T-helper 2 cell treated with Interferon-gamma antibody and Interleukin-4, amounts not matched to agents 5 μg/mL and 100 μg/mL, for 36 hours (primary cell): ENCODE results near the gene SLC25A11.
A peak's percentile ranks its signal among the peaks of the same experiment; 100 is the strongest.

Experiments
- DNase-seq: peaks from one replicate; pipeline ENCODE4 v3.0.0; 2021; ENCODE audit warnings: low spot score
- H3K27ac Mint-ChIP-seq: one replicate; pipeline ENCODE4 v1.8.0; 2021; ENCODE audit warnings: mild to moderate bottlenecking, mixed read lengths
- H3K27me3 Mint-ChIP-seq: one replicate; pipeline ENCODE4 v1.8.0; 2021; ENCODE audit warnings: low read depth, mixed read lengths
- H3K36me3 Mint-ChIP-seq: one replicate; pipeline ENCODE4 v1.8.0; 2021; ENCODE audit warnings: low read depth, mixed read lengths
- H3K4me1 Mint-ChIP-seq: one replicate; pipeline ENCODE4 v1.8.0; 2021; ENCODE audit warnings: low read depth, mixed read lengths
- H3K4me3 Mint-ChIP-seq: one replicate; pipeline ENCODE4 v1.8.0; 2022; ENCODE audit warnings: mild to moderate bottlenecking, moderate library complexity, mixed read lengths
- H3K9me3 Mint-ChIP-seq: one replicate; pipeline ENCODE4 v1.8.0; 2021; ENCODE audit warnings: mixed read lengths

The SLC25A11 gene

DNA sequence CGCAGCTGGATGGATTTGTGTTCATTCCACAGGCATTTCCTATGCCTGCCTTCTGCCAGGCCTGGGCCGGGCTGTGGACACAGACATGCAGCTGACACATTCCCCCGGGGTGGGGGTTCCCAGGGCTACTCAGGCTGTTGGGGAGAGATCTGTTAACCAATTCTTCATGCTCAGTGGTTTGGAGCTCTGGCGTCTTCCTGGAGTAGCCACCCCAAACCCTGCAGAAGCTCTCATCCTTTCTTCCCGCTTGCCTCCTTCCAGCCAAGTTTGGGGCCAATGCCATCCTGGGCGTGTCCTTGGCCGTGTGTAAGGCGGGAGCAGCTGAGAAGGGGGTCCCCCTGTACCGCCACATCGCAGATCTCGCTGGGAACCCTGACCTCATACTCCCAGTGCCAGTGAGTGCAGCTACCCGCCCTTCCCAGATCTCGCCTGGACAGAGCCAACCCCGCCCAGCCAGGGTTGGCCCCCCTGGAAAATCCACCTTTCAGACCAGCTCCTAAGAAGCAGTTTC is 13.7 kb upstream of the SLC25A11 start:
- H3K9me3 Mint-ChIP-seq, result no peaks in the 10 kb centered on the region
- no peak overlapping the region for H3K4me3 Mint-ChIP-seq
- no peak for DNase-seq

DNA sequence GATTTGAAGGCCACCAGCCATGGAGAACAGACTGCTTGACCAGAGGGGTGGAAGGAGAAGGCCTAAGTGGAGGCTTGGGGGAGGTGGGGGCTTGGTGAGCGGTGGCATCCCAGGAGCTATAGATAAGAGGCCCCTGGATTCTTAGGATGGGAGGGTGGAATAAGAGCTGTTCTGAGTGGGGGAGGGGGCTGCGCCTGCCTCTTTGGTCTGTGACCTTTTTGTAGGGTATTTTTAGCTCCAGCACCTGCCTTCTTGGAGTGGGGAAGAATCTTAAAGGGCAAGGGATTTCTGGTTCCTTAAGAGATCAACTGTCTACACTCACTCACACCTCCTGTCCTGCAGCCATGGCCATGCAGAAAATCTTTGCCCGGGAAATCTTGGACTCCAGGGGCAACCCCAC is 11.6 kb upstream of the SLC25A11 start:
- peak overlapping the region; percentile 88 for H3K27ac Mint-ChIP-seq

More for the DNA sequence above, 13.7 kb upstream of the SLC25A11 start:
- Mint-ChIP-seq H3K27ac (no peak overlapping the region), H3K27me3 (no peaks in the 10 kb centered on the region), H3K4me1 (peaks cover 19% of the 10 kb centered on the region), H3K36me3 (peaks cover 5% of the 10 kb centered on the region)

DNA sequence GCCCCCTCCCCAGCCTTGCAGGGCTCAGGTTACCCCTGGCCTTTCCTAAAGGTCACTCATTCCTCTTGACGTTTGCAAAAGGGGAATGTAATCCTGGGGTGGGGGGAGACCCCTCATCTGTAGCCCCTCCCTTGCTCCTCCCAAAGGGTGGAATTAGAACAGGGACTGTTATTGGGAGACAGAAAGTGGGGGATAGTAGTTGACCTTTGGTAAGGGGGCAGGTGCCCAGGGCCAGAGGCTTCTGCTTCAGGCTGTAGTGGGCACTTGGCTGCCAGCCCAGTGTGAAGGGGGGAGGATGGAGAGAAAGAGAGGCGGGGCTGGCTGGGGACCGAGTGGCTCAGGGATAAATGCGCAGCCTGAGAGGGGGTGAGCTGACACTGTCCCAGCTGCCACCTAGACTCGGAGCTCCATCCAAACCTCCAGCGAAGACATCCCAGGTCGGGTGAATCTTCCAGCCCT is 10.9 kb upstream of the SLC25A11 start, which contains the start of gene ENO3:
ENO3 (plus strand) TSS at position 374 of the 459 bp plus-strand sequence. CDS start 711 bp downstream, outside the sequence.
- no peak for DNase-seq
- H3K27ac Mint-ChIP-seq, result peak within 1 kb of the TSS; percentile 88
- peaks cover 20% of the 10 kb centered on the region for H3K36me3 Mint-ChIP-seq
- peak within 1 kb of the TSS; percentile 90 for H3K4me3 Mint-ChIP-seq
- H3K9me3 Mint-ChIP-seq, result no peaks in the 10 kb centered on the region
- H3K4me1 Mint-ChIP-seq, result peaks cover 14% of the 10 kb centered on the region
- H3K27me3 Mint-ChIP-seq, result no peaks in the 10 kb centered on the region

More for the DNA sequence above, 11.6 kb upstream of the SLC25A11 start:
- no peaks in the 10 kb centered on the region for H3K27me3 Mint-ChIP-seq
- H3K4me1 Mint-ChIP-seq, result peaks cover 16% of the 10 kb centered on the region
- no peak for DNase-seq
- peaks cover 13% of the 10 kb centered on the region for H3K36me3 Mint-ChIP-seq
- H3K4me3 Mint-ChIP-seq, result peak overlapping the region; percentile 90
- no peaks in the 10 kb centered on the region for H3K9me3 Mint-ChIP-seq

DNA sequence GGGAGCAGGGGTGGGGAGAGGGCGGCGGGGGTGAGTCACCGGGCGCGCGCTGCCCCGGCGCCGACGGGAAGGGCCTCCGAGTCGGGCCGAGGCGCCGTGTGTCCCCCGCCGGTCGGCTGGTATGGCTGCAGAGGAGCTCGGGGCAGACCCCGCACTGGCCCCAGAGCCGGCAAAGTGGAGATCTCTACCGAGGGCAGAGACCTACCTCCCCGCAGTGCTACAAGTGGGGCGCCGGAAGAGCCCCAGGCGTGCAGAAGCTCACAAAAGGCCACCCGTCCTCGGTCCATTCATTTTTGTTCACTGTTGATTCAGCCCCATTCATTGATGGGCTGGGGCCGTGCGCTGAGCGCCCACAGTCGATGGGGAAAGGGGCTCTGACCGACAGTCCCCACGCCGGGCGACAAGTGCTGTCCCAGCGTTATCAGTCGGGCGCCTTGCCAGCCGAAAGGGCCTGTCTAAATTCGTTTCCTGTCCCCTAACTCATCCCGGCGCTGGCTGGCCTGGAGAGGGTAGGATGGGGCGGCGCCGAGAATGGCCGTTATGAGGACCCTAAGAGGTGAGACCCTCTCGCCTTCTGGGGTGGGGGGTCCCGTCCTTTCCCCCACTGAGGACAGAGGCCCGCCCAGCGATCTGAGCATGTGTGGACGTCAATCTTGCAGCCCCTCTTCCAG is 10.4 kb upstream of the SLC25A11 start:
- Mint-ChIP-seq H3K27ac (peak overlapping the region; percentile 88), H3K4me3 (peak overlapping the region; percentile 90), H3K4me1 (peaks cover 20% of the 10 kb centered on the region), H3K27me3 (no peaks in the 10 kb centered on the region), H3K9me3 (no peaks in the 10 kb centered on the region), H3K36me3 (peaks cover 26% of the 10 kb centered on the region)
- no peak for DNase-seq

DNA sequence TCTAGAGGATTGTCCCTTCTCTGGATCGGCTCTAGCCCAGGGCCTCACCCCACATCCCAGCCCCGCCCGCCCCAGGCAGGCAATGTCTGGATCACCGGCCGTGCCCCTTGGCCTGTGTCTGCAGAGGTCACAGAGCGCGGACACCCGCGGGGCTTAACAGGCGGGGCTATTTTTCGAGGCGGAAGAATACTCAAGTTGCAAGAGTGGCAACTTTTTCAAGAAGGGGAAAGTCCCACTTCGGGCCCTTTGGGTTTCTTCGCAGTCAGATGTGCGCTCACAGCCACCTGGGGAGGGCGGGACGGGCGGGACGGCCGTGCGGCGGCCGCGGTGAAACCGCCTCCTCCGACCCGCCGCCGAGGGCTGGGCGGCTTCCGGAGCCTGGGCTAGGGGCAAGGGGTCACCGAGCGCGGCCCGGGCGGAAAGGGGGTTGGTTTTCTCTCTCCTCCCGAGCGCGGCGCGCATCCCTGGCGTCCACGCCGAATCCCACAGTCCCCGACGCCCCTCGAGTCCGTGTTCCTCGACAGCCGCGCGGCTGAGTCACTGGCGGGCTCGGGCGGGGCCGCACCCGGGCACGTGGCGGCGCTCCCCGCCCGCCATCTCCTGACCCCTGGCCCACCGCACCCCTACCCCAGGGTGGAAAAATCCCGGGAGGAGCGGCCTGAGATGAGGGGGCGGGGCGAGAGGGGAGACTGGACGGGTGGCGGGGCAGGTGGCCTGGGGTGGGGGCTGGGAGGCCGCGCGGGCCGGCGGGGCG is 9.7 kb upstream of the SLC25A11 start:
- Mint-ChIP-seq H3K4me3 (peak overlapping the region; percentile 84), H3K36me3 (peaks cover 33% of the 10 kb centered on the region), H3K4me1 (peaks cover 26% of the 10 kb centered on the region), H3K9me3 (no peaks in the 10 kb centered on the region), H3K27me3 (no peaks in the 10 kb centered on the region), H3K27ac (peak overlapping the region; percentile 84)
- DNase-seq, result peak; percentile 76

DNA sequence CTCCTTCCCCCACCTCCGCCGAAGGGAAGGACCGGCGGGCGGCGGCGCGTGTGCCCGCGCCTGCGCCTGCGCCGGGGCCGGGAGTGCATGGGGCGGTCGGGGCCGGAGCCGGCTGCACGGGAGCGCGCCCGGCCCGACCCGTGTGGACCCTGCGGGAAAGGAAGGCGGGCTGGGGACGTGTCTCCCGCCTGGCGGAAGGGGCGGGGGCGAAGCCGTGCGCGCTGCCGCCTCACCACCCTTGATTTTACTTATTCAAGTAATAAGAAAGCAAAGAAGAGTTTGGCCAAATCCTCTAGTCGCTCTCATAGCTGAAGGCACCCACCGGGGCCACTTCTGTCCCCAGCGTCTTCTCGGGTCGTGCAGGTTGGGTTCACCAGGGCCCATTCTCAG is 9.1 kb upstream of the SLC25A11 start:
- Mint-ChIP-seq H3K27me3 (no peaks in the 10 kb centered on the region), H3K9me3 (no peaks in the 10 kb centered on the region), H3K36me3 (peaks cover 38% of the 10 kb centered on the region), H3K27ac (peak overlapping the region; percentile 96), H3K4me3 (peak overlapping the region; percentile 96), H3K4me1 (peaks cover 32% of the 10 kb centered on the region)
- peak; percentile 84 for DNase-seq

DNA sequence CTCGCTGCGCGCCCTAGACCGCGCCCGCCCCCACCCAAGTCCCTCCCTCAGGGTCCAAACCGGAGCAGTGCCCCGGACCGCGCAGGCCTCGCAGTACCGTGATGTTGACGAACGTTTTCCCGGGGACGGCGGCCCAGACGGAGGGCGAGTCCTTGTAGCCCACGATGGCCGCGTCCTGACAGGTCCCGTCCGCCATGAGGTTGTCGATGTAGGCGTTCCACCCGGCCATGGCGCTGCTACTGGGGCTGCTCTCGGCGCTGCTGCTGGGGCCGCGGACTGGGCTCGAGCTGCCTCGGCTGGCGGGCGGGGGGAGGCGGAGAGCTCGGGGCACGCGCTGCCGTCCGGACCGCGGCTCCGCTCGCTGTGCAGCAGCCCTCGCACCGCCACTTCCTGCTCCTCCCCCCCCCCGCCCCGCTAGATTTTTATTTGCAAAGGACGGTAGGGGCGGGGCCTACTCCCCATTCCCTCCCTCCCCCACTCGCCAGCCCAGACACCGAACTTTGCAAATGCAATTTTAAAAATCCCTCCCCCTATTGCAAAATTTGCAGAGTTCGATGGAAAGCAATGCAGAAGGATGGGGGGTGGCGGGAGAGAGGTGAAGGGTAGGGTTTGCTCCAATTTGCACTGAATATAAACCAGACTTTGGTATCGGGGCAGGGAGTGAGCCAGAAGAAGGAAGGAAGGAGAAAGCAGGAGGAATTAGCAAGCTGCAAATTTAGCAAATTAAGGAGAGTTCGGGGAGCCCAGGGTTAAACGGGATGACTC is 8.5 kb upstream of the SLC25A11 start, which contains the start of gene PFN1:
PFN1 (minus strand) TSS at position 365 of the 765 bp plus-strand sequence; CDS start at position 229, 136 bp downstream.
- H3K4me3 Mint-ChIP-seq, result peak within 1 kb of the TSS; percentile 96
- H3K27me3 Mint-ChIP-seq, result no peaks in the 10 kb centered on the region
- no peaks in the 10 kb centered on the region for H3K9me3 Mint-ChIP-seq
- H3K27ac Mint-ChIP-seq, result peak within 1 kb of the TSS; percentile 96
- peaks cover 34% of the 10 kb centered on the region for H3K4me1 Mint-ChIP-seq
- peaks cover 40% of the 10 kb centered on the region for H3K36me3 Mint-ChIP-seq
- DNase-seq, result peak; percentile 80

DNA sequence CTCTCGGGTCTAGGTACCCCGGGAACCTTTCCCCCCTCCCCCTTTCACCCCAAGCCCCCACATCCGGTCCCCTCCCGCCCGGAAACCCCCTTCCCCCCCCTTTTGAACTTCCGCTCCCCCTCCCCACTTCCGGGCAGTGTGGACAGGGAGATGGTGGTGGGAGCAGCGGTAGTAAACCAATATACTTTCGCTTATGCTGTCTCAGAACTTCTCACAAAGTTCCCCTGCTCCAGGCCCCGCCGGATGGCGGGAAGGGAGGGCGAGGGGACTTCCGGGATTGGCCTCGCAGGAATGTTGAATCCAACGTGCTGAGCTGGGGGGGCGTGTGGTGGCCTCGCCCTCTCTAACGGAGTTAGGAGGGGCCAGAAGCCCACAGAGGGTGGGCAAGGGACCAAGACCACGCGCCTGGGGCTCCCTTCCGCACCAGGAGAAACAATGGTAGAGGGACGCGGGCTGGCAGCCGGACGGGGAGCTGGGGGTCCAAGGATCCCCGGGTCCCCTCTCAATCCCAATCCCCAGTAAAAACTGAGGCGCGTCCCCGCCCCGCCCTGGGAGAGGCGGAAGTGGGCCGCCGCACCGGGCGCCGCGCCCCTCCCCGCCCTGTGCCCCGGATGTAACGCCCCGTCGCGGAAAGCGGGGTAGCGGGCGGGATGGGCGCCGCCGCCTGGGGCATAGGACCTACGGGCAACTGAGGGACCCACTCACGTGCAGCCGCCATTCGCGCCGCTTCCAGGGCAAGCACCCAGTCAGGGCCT is 7.7 kb upstream of the SLC25A11 start:
- peak overlapping the region; percentile 96 for H3K27ac Mint-ChIP-seq
- peaks cover 48% of the 10 kb centered on the region for H3K36me3 Mint-ChIP-seq
- peak overlapping the region; percentile 96 for H3K4me3 Mint-ChIP-seq
- peaks cover 39% of the 10 kb centered on the region for H3K4me1 Mint-ChIP-seq
- no peaks in the 10 kb centered on the region for H3K9me3 Mint-ChIP-seq
- DNase-seq, result peak; percentile 73
- H3K27me3 Mint-ChIP-seq, result no peaks in the 10 kb centered on the region

DNA sequence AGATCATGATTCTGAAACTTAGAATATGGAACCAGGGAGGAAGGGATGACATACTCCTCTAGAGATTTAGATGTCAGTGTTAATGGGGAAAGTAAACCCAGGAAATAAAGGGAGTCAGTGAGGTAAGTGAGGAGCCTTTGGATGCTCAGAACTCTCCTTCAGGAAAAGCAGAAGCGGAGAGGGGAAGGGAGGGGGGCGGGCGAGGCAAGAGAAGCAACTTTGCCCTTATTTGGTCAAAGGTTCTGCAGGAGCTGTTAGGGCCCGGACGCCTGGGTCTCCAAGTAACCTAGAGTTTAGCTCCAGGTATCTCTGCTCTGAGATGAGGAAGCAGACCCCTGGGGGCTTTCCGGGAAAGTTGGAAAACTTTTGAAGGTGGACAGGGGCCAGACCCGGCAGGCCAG is 7.2 kb upstream of the SLC25A11 start:
- peaks cover 53% of the 10 kb centered on the region for H3K36me3 Mint-ChIP-seq
- no peak for DNase-seq
- peak overlapping the region; percentile 80 for H3K27ac Mint-ChIP-seq
- peaks cover 44% of the 10 kb centered on the region for H3K4me1 Mint-ChIP-seq
- H3K9me3 Mint-ChIP-seq, result no peaks in the 10 kb centered on the region
- H3K27me3 Mint-ChIP-seq, result no peaks in the 10 kb centered on the region
- H3K4me3 Mint-ChIP-seq, result peak overlapping the region; percentile 96

DNA sequence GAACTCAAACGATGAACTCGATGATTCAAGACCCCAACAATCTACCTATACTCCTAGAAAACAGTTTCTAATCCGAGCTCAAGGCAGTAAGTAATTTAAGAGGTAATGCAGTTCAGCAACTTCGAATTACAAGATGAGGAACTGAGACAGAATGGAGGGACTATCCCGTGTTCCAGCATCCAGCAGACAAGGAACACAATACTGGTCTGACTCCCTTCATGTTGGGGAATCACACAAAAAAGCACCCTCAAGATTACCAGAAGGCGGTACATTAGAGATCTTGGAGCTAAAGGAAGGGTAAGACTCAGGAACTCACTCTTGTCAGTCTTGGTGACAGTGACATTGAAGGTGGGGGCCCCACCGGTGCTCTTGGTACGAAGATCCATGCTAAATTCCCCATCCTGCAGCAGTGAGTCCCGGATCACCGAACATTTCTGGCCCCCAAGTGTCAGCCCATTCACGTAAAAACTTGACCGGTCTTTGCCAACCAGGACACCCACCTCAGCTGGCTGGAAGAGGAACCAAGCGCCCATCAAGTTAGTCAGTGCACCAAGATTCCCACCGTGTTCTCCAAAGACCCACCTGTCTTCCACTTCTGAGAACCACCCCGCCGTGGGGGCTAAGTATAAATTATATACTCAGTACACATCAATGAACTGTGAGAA is 6.6 kb upstream of the SLC25A11 start:
- Mint-ChIP-seq H3K36me3 (peaks cover 59% of the 10 kb centered on the region), H3K4me3 (peak overlapping the region; percentile 96), H3K9me3 (no peaks in the 10 kb centered on the region), H3K27me3 (no peaks in the 10 kb centered on the region), H3K4me1 (peaks cover 48% of the 10 kb centered on the region), H3K27ac (peak overlapping the region; percentile 80)
- DNase-seq, result no peak

DNA sequence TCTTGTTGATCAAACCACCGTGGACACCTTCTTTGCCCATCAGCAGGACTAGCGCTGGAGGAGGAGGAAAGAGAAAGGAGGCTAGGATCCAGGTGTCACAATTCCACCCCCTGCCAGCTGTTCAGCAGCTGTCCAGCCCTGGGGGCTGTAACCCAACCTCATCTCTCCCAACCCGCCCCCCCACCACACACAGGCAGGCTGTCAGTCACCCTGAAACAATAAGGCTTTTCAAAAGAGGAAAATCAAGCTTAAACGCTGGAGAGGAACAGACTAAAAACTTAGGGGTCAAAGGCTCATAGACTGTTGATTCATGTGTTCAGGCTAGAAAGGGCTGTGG is 6.1 kb upstream of the SLC25A11 start:
- H3K27me3 Mint-ChIP-seq, result no peaks in the 10 kb centered on the region
- DNase-seq, result no peak
- H3K36me3 Mint-ChIP-seq, result peaks cover 64% of the 10 kb centered on the region
- H3K9me3 Mint-ChIP-seq, result no peaks in the 10 kb centered on the region
- peak overlapping the region; percentile 96 for H3K27ac Mint-ChIP-seq
- H3K4me1 Mint-ChIP-seq, result peaks cover 48% of the 10 kb centered on the region
- H3K4me3 Mint-ChIP-seq, result peak overlapping the region; percentile 96

DNA sequence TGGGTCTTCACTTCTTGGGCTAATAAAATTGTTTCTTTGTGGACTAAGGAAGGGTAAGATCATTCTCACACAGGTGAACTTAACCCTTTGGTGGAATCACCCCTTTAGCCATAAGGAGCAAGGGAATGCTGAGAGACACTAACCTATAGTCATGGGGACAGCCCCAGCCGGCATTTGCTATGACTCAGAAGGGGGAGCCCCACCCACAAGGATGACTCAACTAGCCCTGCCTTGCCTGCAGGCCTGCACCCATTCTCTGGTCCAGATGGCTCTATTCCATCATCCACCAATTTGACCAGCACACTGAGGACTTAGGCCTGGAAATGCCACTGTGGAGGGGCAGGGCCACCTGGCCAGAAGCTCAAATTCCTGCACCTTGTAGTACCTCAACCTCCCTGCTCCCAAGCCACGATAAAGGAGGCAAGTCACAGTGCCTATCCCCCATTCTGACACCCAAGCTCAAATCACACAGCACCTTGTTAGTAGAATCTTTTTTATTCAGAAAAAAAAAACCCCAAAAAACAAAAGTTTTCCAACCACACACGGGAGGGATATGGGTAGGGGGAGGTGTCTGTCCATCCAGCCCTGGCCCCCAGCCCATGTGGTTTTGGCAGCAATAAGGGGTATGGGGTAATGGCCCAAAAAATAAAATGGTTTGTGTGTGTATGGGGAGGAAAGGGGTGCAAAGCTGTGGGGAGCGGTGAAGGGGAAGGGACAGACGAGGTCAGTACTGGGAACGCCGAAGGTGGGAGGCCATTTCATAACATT is 5.5 kb upstream of the SLC25A11 start:
- Mint-ChIP-seq H3K27me3 (no peaks in the 10 kb centered on the region), H3K36me3 (peaks cover 69% of the 10 kb centered on the region), H3K27ac (peak overlapping the region; percentile 96), H3K4me3 (peak overlapping the region; percentile 96), H3K9me3 (no peaks in the 10 kb centered on the region), H3K4me1 (peaks cover 43% of the 10 kb centered on the region)
- peak; percentile 88 for DNase-seq
